Measurements from ENCODE around the gene XPOT.

The XPOT gene

GRCh38 chr12:64450711-64451486, 46.7 kb downstream of the XPOT start:
- TF ChIP-seq TAF1 (IDR thresholded peaks at IDR 0.05; ENCODE audit: low read depth) (no peak), CEBPB (IDR thresholded peaks at IDR 0.05) (no peak), FOXM1 (IDR thresholded peaks at IDR 0.05; ENCODE audit: borderline replicate concordance, low read depth) (no peak), EGR1 (IDR thresholded peaks at IDR 0.05) (no peak), REST (IDR thresholded peaks at IDR 0.05; ENCODE audit: low read depth) (no peak), TEAD4 (IDR thresholded peaks at IDR 0.05) (no peak), RAD21 (IDR thresholded peaks at IDR 0.05; ENCODE audit: low read depth) (no peak), YY1 (IDR thresholded peaks at IDR 0.05; ENCODE audit: low read depth) (no peak)

- no peak; the same call in none of the 2 replicates for TF ChIP-seq TCF12 (IDR thresholded peaks at IDR 0.05; ENCODE audit: low read depth)
- no peak for TF ChIP-seq RAD21 (IDR thresholded peaks at IDR 0.05; ENCODE audit: low read depth)
- no peak for TF ChIP-seq REST (IDR thresholded peaks at IDR 0.05; ENCODE audit: low read depth)
- peak; percentile 94 for TF ChIP-seq MAX (IDR thresholded peaks at IDR 0.05)
- TF ChIP-seq EP300 (IDR thresholded peaks at IDR 0.05; ENCODE audit: borderline replicate concordance) = no peak; the same call in 1 of the 2 replicates
- peak; percentile 47; the same call in 1 of the 2 replicates for TF ChIP-seq TEAD4 (IDR thresholded peaks at IDR 0.05)
- TF ChIP-seq ZBTB7A (IDR thresholded peaks at IDR 0.05; ENCODE audit: low read depth) = no peak; the same call in 1 of the 2 replicates
- TF ChIP-seq TAF1 (IDR thresholded peaks at IDR 0.05; ENCODE audit: low read depth) = peak; percentile 75
- TF ChIP-seq EGR1 (IDR thresholded peaks at IDR 0.05) = peak; percentile 93
- TF ChIP-seq FOXM1 (IDR thresholded peaks at IDR 0.05; ENCODE audit: borderline replicate concordance, low read depth) = no peak
- TF ChIP-seq CEBPB (IDR thresholded peaks at IDR 0.05) = 0 out of 2 replicates have a peak, but pooled peaks have one; percentile 12
- TF ChIP-seq USF1 (IDR thresholded peaks at IDR 0.05) = peak; percentile 97
- peak; percentile 65; the same call in 1 of the 2 replicates for TF ChIP-seq YY1 (IDR thresholded peaks at IDR 0.05; ENCODE audit: low read depth)
- TF ChIP-seq NFIC (IDR thresholded peaks at IDR 0.05) = no peak; the same call in 1 of the 2 replicates
- TF ChIP-seq CREB1 (IDR thresholded peaks at IDR 0.05; ENCODE audit: low read depth) = no peak
These were observed 47.7 kb downstream of the XPOT start, which contains the start of gene TBK1 for GRCh38 chr12:64451687-64452558. Gene TBK1 (plus strand): TSS chr12:64452120. CDS start chr12:64455871, 3,751 bp downstream.

- TF ChIP-seq NFIC (IDR thresholded peaks at IDR 0.05) = no peak
- TF ChIP-seq CREB1 (IDR thresholded peaks at IDR 0.05; ENCODE audit: low read depth) = no peak
- TF ChIP-seq TAF1 (IDR thresholded peaks at IDR 0.05; ENCODE audit: low read depth) = no peak
- no peak for TF ChIP-seq YY1 (IDR thresholded peaks at IDR 0.05; ENCODE audit: low read depth)
- no peak; the same call in 1 of the 2 replicates for TF ChIP-seq CEBPB (IDR thresholded peaks at IDR 0.05)
- no peak for TF ChIP-seq REST (IDR thresholded peaks at IDR 0.05; ENCODE audit: low read depth)
- TF ChIP-seq TEAD4 (IDR thresholded peaks at IDR 0.05) = no peak
These were observed 48.6 kb downstream of the XPOT start for GRCh38 chr12:64452559-64453329.

- TF ChIP-seq TAF1 (IDR thresholded peaks at IDR 0.05; ENCODE audit: low read depth) = no peak
- TF ChIP-seq CREB1 (IDR thresholded peaks at IDR 0.05; ENCODE audit: low read depth) = no peak
- no peak for TF ChIP-seq TEAD4 (IDR thresholded peaks at IDR 0.05)
- no peak for TF ChIP-seq CEBPB (IDR thresholded peaks at IDR 0.05)
- TF ChIP-seq USF1 (IDR thresholded peaks at IDR 0.05) = no peak
- TF ChIP-seq RAD21 (IDR thresholded peaks at IDR 0.05; ENCODE audit: low read depth) = no peak
- TF ChIP-seq NFIC (IDR thresholded peaks at IDR 0.05) = no peak
- no peak for TF ChIP-seq YY1 (IDR thresholded peaks at IDR 0.05; ENCODE audit: low read depth)
- no peak for TF ChIP-seq MAX (IDR thresholded peaks at IDR 0.05)
- TF ChIP-seq EGR1 (IDR thresholded peaks at IDR 0.05) = no peak
These were observed 51.3 kb downstream of the XPOT start for GRCh38 chr12:64455506-64455905.

Measured in Ishikawa (cell line).